Measurements from ENCODE around the gene C6orf163. TPM values are rescaled to one million over a fixed set of nuclear protein-coding genes. Genes with fewer than 3 reads are reported as not detected.

C6orf163 gene
- total RNA-seq, 1 donor: 3.9 TPM

- no peak for DNase-seq (ENCODE audit: low read depth)
- TF ChIP-seq CTCF (IDR thresholded peaks at IDR 0.05; ENCODE audit: insufficient read depth, low read length): no peak
- H3K4me3 ChIP-seq (ENCODE audit: low read depth, low read length): no peak overlapping the region
Measured at GRCh38 chr6:87373377-87373776, 28.8 kb downstream of the C6orf163 start.

- DNase-seq (ENCODE audit: low read depth): no peak
- no peak for TF ChIP-seq CTCF (IDR thresholded peaks at IDR 0.05; ENCODE audit: insufficient read depth, low read length)
- H3K4me3 ChIP-seq (ENCODE audit: low read depth, low read length): no peak overlapping the region
Measured at GRCh38 chr6:87375315-87375714, 30.7 kb downstream of the C6orf163 start.

GRCh38 chr6:87376643-87377042, 32.0 kb downstream of the C6orf163 start:
- no peak overlapping the region for H3K4me3 ChIP-seq (ENCODE audit: low read depth, low read length)
- DNase-seq (ENCODE audit: low read depth): no peak
- TF ChIP-seq CTCF (IDR thresholded peaks at IDR 0.05; ENCODE audit: insufficient read depth, low read length): no peak

- no peak overlapping the region for H3K4me3 ChIP-seq (ENCODE audit: low read depth, low read length)
- DNase-seq (ENCODE audit: low read depth): no peak
- TF ChIP-seq CTCF (IDR thresholded peaks at IDR 0.05; ENCODE audit: insufficient read depth, low read length): no peak
Measured at GRCh38 chr6:87378947-87379346, 34.3 kb downstream of the C6orf163 start.

- H3K4me3 ChIP-seq (ENCODE audit: low read depth, low read length): no peak overlapping the region
- no peak for TF ChIP-seq CTCF (IDR thresholded peaks at IDR 0.05; ENCODE audit: insufficient read depth, low read length)
- DNase-seq (ENCODE audit: low read depth): no peak
Measured at GRCh38 chr6:87382861-87383260, 38.2 kb downstream of the C6orf163 start.

- DNase-seq (ENCODE audit: low read depth): no peak
- no peak for TF ChIP-seq CTCF (IDR thresholded peaks at IDR 0.05; ENCODE audit: insufficient read depth, low read length)
- no peak overlapping the region for H3K4me3 ChIP-seq (ENCODE audit: low read depth, low read length)
Measured at GRCh38 chr6:87384038-87384437, 39.4 kb downstream of the C6orf163 start.

- H3K4me3 ChIP-seq (ENCODE audit: low read depth, low read length): no peak overlapping the region
- no peak for DNase-seq (ENCODE audit: low read depth)
- no peak for TF ChIP-seq CTCF (IDR thresholded peaks at IDR 0.05; ENCODE audit: insufficient read depth, low read length)
Measured at GRCh38 chr6:87384449-87384848, 39.8 kb downstream of the C6orf163 start.
